Osteoblast (primary cell): Measurements from ENCODE around the gene SPTY2D1. TPM values are rescaled to one million over a fixed set of nuclear protein-coding genes. Genes with fewer than 3 reads are reported as not detected.
A peak's percentile ranks its signal among the peaks of the same experiment; 100 is the strongest.

Experiments
- DNase-seq: peaks from one replicate; pipeline ENCODE4 v3.0.0; 2011; ENCODE audit warnings: low spot score, mixed read lengths; ENCODE audit not compliant: insufficient read length; ENCODE audit errors: missing footprints
- H2AFZ ChIP-seq: 2 replicates; pipeline ENCODE4 v1.6.0; 2011; ENCODE audit warnings: mild to moderate bottlenecking, low read length
- H3K27ac ChIP-seq: 2 replicates; pipeline ENCODE4 v1.5.1; 2011; ENCODE audit warnings: mild to moderate bottlenecking, low read depth, low read length, moderate library complexity
- H3K27me3 ChIP-seq: 2 replicates; pipeline ENCODE4 v1.6.0; 2012; ENCODE audit warnings: mild to moderate bottlenecking, control low read depth, inconsistent platforms, low read length, moderate library complexity; ENCODE audit not compliant: insufficient read depth
- H3K36me3 ChIP-seq: 2 replicates; pipeline ENCODE4 v1.5.1; 2011; ENCODE audit warnings: mild to moderate bottlenecking, low read length, control low read depth, moderate library complexity; ENCODE audit not compliant: insufficient read depth
- H3K4me1 ChIP-seq: 2 replicates; pipeline ENCODE4 v1.5.1; 2011; ENCODE audit warnings: mild to moderate bottlenecking, low read length, control low read depth, moderate library complexity; ENCODE audit not compliant: insufficient read depth
- H3K4me2 ChIP-seq: 2 replicates; pipeline ENCODE4 v1.6.0; 2011; ENCODE audit warnings: mild to moderate bottlenecking, low read length; ENCODE audit not compliant: insufficient read depth
- H3K4me3 ChIP-seq: fragments of 200-600 bp; sonication (generic); 3 replicates; pipeline ENCODE4 v1.5.1; 2012; ENCODE audit warnings: mild to moderate bottlenecking, low read length, inconsistent platforms; ENCODE audit not compliant: insufficient read depth
- H3K79me2 ChIP-seq: 2 replicates; pipeline ENCODE4 v1.6.0; 2012; ENCODE audit warnings: mild to moderate bottlenecking, low read length, control low read depth, inconsistent platforms; ENCODE audit not compliant: insufficient read depth
- H3K9me3 ChIP-seq: 2 replicates; pipeline ENCODE4 v1.5.1; 2011; ENCODE audit warnings: low read depth, low read length, control low read depth
- H4K20me1 ChIP-seq: 2 replicates; pipeline ENCODE4 v1.6.0; 2012; ENCODE audit warnings: mild to moderate bottlenecking, low read length, control low read depth; ENCODE audit not compliant: insufficient read depth
- total RNA-seq: library from RNA; depleted of rRNA; stranded (reverse); fragments of >200 nt; gene quantifications from 2 replicates; pipeline ENCODE4 v1.2.3, GENCODE V29; 2012
- TF ChIP-seq, protein P1 (sequence below): IDR thresholded peaks from 2 replicates; pipeline ENCODE4 v1.5.1; 2011; ENCODE audit warnings: mild to moderate bottlenecking, low read depth, low read length, moderate library complexity; ENCODE audit errors: extremely low read depth

Gene SPTY2D1
- total RNA-seq, 1 donor, result 21.0 TPM

DNA sequence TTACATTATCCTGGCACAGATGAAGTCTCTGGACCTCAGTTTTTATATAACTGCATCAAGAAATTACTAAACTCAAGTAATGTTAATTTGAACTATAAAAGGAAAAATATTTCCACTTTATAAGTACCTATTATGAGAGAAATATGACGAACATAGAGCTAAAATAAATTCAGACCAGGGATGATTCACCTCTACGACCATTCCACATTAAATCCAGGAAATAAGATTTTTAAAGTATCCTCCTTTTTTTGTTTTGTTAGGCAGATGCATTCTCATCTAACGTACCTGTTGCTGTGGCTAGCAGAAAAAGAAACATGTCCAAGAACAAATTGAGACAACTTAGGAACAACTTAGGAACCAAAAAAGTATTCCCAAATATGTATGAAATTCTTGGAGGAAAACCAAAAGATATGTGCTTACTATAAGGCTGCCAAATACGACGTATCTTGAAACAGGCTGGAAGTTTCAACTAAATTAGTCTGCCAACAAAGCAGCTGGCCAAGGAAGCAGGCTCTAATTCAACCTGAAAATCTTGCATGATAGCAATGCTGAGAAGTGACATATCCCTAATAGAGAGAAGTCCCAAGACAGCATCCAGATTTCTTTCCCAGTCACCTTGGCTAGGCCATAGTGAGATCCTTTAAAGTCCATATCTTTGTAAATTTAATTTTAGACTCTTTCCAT, 15.7 kb downstream of the SPTY2D1 start:
- peaks cover 82% of the 10 kb centered on the region for H3K79me2 ChIP-seq
- peaks cover 37% of the 10 kb centered on the region for H4K20me1 ChIP-seq
- H3K4me1 ChIP-seq, result peaks cover 13% of the 10 kb centered on the region
- no peak overlapping the region for H2AFZ ChIP-seq
- no peaks in the 10 kb centered on the region for H3K27me3 ChIP-seq
- peak overlapping the region; percentile 88 for H3K27ac ChIP-seq
- DNase-seq, result peak; percentile 38
- TF ChIP-seq, protein P1, sequence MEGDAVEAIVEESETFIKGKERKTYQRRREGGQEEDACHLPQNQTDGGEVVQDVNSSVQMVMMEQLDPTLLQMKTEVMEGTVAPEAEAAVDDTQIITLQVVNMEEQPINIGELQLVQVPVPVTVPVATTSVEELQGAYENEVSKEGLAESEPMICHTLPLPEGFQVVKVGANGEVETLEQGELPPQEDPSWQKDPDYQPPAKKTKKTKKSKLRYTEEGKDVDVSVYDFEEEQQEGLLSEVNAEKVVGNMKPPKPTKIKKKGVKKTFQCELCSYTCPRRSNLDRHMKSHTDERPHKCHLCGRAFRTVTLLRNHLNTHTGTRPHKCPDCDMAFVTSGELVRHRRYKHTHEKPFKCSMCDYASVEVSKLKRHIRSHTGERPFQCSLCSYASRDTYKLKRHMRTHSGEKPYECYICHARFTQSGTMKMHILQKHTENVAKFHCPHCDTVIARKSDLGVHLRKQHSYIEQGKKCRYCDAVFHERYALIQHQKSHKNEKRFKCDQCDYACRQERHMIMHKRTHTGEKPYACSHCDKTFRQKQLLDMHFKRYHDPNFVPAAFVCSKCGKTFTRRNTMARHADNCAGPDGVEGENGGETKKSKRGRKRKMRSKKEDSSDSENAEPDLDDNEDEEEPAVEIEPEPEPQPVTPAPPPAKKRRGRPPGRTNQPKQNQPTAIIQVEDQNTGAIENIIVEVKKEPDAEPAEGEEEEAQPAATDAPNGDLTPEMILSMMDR, result no peak
- H3K9me3 ChIP-seq, result no peaks in the 10 kb centered on the region
- H3K4me3 ChIP-seq, result peak overlapping the region; percentile 31
- peaks cover 18% of the 10 kb centered on the region for H3K36me3 ChIP-seq
- peak overlapping the region; percentile 65 for H3K4me2 ChIP-seq

DNA sequence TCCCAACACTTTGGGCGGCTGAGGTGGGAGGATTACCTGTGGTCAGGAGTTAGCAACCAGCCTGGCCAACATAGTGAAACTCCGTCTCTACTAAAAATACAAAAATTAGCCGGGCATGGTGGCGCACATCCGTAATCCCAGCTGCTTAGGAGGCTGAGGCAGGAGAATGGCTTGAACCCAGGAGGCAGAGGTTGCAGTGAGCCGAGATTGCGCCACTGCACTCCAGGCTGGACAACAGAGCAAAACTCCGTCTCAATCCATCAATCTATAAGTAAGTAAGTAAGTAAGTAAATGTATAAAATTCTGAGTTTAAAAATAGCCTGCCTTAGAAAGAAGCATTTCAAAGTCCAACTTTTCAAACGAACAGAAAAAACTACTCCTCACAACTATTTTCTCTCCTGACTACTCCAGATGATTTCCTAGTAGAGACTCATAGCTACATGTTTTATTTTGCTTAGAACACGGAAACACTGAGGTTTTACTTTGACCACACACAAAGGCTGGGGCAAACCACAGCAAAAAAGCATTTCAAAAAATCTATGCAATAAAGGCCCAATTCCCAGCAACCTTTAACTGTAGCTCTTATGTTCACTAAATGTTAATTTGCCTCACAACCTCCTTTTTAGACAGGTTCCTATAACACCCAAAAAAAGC, 16.3 kb downstream of the SPTY2D1 start:
- H2AFZ ChIP-seq, result no peak overlapping the region
- H3K36me3 ChIP-seq, result peaks cover 18% of the 10 kb centered on the region
- DNase-seq, result no peak
- H4K20me1 ChIP-seq, result peaks cover 31% of the 10 kb centered on the region
- peaks cover 79% of the 10 kb centered on the region for H3K79me2 ChIP-seq
- peak overlapping the region; percentile 21 for H3K4me3 ChIP-seq
- peak overlapping the region; percentile 65 for H3K4me2 ChIP-seq
- H3K9me3 ChIP-seq, result no peaks in the 10 kb centered on the region
- H3K27ac ChIP-seq, result peak overlapping the region; percentile 88
- peaks cover 13% of the 10 kb centered on the region for H3K4me1 ChIP-seq
- TF ChIP-seq, protein P1, result no peak
- H3K27me3 ChIP-seq, result no peaks in the 10 kb centered on the region

DNA sequence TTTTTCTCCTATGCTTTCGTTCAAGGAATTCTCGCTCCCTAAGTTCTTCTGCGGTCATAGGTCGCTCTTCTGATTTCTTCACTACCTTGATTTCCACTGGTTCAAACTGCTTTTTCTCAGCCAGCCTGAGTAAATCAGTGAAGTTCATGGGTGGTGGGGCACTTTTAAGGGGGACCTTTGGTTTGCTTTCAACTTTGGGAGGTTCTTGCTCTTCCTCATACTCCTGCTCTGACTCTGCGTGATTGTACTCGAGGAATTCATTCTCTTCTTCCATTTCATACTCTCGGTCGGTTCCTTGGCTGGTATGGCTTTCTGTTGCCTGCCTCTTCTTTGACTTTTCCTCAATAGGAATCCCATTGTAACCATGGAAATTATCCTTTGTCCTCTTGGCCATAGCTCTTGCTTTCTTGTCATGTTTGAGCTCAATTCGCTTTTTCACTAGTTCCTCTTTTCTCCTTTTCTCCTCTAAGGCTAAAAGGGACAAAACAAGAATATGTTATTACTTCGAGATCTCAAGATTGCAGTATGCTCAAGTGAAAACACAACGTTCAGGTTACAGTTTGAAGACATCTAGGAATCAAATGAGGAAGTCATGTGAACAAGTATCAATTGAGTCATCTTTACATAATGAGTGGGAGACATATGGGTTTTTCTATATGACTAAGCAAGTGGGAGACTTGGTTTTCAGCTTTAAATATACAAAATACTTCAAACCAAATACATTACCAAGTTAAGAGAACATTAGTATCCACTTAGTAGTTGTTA, 18.3 kb downstream of the SPTY2D1 start:
- Histone ChIP-seq H3K27me3 (no peaks in the 10 kb centered on the region), H3K4me2 (no peak overlapping the region), H3K4me3 (no peak overlapping the region), H3K4me1 (peaks cover 13% of the 10 kb centered on the region), H3K79me2 (peaks cover 59% of the 10 kb centered on the region), H4K20me1 (peaks cover 23% of the 10 kb centered on the region), H2AFZ (no peak overlapping the region), H3K9me3 (no peaks in the 10 kb centered on the region), H3K36me3 (peaks cover 32% of the 10 kb centered on the region), H3K27ac (peak overlapping the region; percentile 4)
- peak; percentile 57 for DNase-seq
- TF ChIP-seq, protein P1, result no peak

DNA sequence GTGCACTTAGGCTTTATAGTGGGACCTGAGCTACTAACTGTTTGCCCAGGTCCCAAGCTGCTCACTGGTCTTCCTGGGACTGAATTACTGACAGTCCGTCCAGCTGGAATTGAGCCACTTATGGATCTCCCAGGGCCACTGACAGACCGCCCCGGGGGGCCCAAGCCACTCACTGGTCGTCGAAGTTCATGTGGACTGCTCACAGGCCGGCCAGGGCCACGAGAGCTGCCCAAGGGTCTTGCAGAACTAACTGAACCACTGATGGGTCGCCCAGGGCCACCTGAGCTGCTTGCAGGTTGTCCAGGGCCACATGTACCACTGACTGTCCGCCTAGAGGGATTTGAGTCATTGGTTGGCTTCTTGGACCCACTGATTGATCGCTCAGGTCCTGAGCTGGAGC, 19.5 kb downstream of the SPTY2D1 start:
- H3K9me3 ChIP-seq, result no peaks in the 10 kb centered on the region
- TF ChIP-seq, protein P1, result no peak
- H3K4me1 ChIP-seq, result peaks cover 13% of the 10 kb centered on the region
- H3K4me2 ChIP-seq, result no peak overlapping the region
- H3K27ac ChIP-seq, result no peak overlapping the region
- H2AFZ ChIP-seq, result no peak overlapping the region
- no peak overlapping the region for H3K4me3 ChIP-seq
- H3K27me3 ChIP-seq, result no peaks in the 10 kb centered on the region
- DNase-seq, result no peak
- H4K20me1 ChIP-seq, result peaks cover 19% of the 10 kb centered on the region
- H3K36me3 ChIP-seq, result peaks cover 40% of the 10 kb centered on the region
- H3K79me2 ChIP-seq, result peaks cover 50% of the 10 kb centered on the region
